ENCODE measurements around the gene TUT4. TPM values are rescaled to one million over a fixed set of nuclear protein-coding genes. Genes with fewer than 3 reads are reported as not detected.
"Not testable (repeated sequence)": the region's sequence is repeated elsewhere in the genome, so short reads cannot be mapped to it uniquely, and the experiment has no call there.

Gene TUT4
- total RNA-seq, 2 donors from 2014 or later, result 38.2 to 67.2 TPM

DNA sequence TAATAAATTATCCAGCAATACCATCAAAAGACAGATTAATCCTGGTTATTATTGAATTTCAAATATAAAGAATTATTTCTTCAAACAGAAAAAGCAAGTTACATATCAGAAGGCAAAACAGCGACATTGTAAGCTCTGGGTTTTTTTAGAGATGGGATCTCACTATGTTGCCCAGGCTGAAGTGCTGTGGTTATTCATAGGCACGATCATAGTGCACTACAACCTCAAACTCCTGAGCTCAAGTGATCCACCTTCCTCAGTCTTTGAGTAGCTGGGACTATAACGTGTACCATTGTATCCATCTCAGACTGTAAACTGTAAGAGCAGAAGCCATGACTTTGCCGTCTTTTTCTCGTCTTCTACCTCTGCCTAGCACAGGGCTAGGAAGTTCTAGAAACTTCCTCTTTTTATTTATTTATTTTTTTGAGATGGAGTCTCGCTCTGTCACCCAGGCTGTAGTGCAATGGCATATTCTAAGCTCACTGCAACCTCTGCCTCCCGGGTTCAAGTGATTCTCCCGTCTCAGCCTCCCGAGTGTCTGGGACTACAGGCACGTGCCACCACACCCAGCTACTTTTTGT, 29.3 kb upstream of the TUT4 start:
- Histone ChIP-seq H3K4me3 (no peak overlapping the region), H3K4me1 (ENCODE audit: control insufficient read depth in 1 of 2, low read depth in 2 of 2) (no peaks in the 10 kb centered on the region), H3K9me3 (no peaks in the 10 kb centered on the region), H3K27ac (no peak overlapping the region), H3K27me3 (replicated peaks; ENCODE audit: insufficient read depth) (no peaks in the 10 kb centered on the region), H3K36me3 (no peaks in the 10 kb centered on the region)
- DNase-seq (ENCODE audit: low spot score) (no peak), ATAC-seq (ENCODE audit: insufficient number of reproducible peaks, low FRiP score, low read depth) (no peak)
- TF ChIP-seq, protein P1, sequence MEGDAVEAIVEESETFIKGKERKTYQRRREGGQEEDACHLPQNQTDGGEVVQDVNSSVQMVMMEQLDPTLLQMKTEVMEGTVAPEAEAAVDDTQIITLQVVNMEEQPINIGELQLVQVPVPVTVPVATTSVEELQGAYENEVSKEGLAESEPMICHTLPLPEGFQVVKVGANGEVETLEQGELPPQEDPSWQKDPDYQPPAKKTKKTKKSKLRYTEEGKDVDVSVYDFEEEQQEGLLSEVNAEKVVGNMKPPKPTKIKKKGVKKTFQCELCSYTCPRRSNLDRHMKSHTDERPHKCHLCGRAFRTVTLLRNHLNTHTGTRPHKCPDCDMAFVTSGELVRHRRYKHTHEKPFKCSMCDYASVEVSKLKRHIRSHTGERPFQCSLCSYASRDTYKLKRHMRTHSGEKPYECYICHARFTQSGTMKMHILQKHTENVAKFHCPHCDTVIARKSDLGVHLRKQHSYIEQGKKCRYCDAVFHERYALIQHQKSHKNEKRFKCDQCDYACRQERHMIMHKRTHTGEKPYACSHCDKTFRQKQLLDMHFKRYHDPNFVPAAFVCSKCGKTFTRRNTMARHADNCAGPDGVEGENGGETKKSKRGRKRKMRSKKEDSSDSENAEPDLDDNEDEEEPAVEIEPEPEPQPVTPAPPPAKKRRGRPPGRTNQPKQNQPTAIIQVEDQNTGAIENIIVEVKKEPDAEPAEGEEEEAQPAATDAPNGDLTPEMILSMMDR (IDR thresholded peaks at IDR 0.05), result no peak

DNA sequence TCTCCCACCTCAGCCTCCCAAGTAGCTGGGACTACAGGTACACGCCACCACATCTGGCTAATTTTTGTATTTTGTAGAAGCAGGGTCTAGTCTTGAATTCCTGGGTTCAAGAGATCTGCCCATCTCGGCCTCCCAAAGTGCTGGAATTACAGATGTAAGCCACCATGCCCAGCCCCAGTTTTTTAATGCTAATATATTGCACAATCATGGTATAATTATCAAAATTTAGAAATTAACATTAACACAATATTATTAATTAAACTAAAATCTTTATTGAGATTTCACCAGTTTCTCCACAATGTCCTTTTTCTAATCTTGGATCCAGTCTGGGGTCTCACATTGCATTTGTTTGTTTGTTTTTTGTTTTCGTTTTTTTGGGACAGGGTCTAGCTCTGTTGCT, 27.4 kb upstream of the TUT4 start:
- Histone ChIP-seq H3K9me3 (no peaks in the 10 kb centered on the region), H3K27me3 (replicated peaks; ENCODE audit: insufficient read depth) (no peaks in the 10 kb centered on the region), H3K4me3 (no peak overlapping the region), H3K36me3 (no peaks in the 10 kb centered on the region), H3K4me1 (ENCODE audit: control insufficient read depth in 1 of 2, low read depth in 2 of 2) (no peaks in the 10 kb centered on the region), H3K27ac (no peak overlapping the region)
- DNase-seq (ENCODE audit: low spot score) (no peak), ATAC-seq (ENCODE audit: insufficient number of reproducible peaks, low FRiP score, low read depth) (no peak)
- TF ChIP-seq, protein P1 (IDR thresholded peaks at IDR 0.05), result no peak

DNA sequence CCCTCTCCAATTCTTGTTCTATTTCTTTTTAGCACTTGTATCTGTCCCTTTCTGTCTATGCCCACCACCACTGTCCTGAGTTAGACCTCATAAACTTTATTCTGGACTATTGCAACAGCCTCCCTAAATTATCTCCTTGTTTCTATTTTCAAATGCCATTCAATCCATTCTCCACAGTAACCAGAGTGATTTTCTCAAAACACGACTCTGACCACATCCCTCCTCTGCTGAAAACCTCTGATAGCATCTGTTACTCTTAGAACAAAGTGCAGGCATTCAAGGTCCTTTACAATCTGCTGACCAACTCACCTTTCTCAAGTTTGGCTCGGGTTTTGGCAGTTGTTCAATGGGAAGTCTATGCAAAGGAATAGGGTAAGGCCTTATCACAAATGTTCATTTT, 26.5 kb upstream of the TUT4 start:
- Histone ChIP-seq H3K27me3 (replicated peaks; ENCODE audit: insufficient read depth) (no peaks in the 10 kb centered on the region), H3K4me1 (ENCODE audit: control insufficient read depth in 1 of 2, low read depth in 2 of 2) (no peaks in the 10 kb centered on the region), H3K9me3 (no peaks in the 10 kb centered on the region), H3K4me3 (no peak overlapping the region), H3K27ac (no peak overlapping the region), H3K36me3 (no peaks in the 10 kb centered on the region)
- ATAC-seq (ENCODE audit: insufficient number of reproducible peaks, low FRiP score, low read depth) (no peak), DNase-seq (ENCODE audit: low spot score) (no peak)
- TF ChIP-seq, protein P1 (IDR thresholded peaks at IDR 0.05), result no peak

DNA sequence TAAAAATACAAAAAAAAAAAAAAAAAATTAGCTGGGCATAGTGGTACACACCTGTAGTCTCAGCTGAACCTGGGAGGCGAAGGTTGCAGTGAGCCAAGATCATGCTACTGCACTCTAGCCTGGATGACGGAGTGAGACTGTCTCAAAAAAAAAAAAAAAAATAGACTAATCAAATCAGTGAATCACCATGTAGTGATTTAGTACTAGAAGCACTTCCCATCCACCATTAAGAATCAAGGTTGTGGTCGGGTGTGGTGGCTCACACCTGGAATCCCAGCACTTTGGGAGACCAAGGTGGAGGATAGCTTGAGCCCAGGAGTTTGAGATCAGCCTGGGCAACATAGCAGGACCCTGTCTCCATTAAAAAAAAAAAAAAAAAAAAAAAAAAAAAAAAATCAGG, 25.2 kb upstream of the TUT4 start:
- not testable (repeated sequence) for H3K27me3 ChIP-seq (replicated peaks; ENCODE audit: insufficient read depth); H3K36me3 ChIP-seq; H3K4me1 ChIP-seq (ENCODE audit: control insufficient read depth in 1 of 2, low read depth in 2 of 2); H3K27ac ChIP-seq; DNase-seq (ENCODE audit: low spot score); ATAC-seq (ENCODE audit: insufficient number of reproducible peaks, low FRiP score, low read depth); H3K4me3 ChIP-seq; H3K9me3 ChIP-seq

DNA sequence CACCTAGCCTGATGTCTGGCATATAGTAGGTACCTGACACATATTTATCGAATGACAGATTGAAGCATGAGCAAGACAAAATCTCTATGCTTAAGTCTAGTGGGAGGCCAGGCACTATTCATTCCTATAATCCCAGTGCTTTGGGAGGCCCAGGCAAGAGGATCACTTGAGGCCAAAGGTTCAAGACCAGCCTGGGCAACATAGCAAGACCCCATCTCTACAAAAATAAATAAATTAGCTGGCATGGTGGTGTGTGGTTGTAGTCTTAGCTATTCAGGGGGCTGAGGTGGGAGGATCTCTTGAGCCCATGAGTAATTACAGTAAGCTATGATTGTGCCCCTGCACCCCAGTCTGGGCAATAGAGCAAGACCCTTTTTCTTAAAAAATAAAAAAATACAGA, 23.2 kb upstream of the TUT4 start:
- Histone ChIP-seq H3K27me3 (replicated peaks; ENCODE audit: insufficient read depth) (no peaks in the 10 kb centered on the region), H3K4me3 (no peak overlapping the region), H3K27ac (no peak overlapping the region), H3K9me3 (no peaks in the 10 kb centered on the region), H3K4me1 (ENCODE audit: control insufficient read depth in 1 of 2, low read depth in 2 of 2) (no peaks in the 10 kb centered on the region), H3K36me3 (no peaks in the 10 kb centered on the region)
- DNase-seq (ENCODE audit: low spot score) (no peak), ATAC-seq (ENCODE audit: insufficient number of reproducible peaks, low FRiP score, low read depth) (no peak)
- TF ChIP-seq, protein P1 (IDR thresholded peaks at IDR 0.05), result no peak

DNA sequence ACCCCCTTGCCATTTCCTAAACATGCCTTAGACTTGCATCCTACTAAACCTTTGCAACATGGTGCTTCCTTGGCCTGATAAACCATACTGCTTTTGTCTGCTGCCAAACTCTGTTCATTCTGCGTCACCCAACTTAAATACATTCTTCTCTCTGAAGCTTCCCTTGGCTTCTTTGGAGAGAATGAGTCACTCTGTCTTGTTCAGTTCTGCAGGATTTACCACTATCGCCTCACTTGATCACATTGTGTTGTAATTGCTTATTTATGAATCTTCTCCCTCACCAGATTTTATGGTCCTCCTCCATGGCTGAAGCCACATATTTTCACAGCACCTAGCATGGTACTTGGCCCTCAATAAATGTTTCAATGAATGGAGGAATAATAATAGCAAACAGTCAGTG, 21.7 kb upstream of the TUT4 start:
- H3K4me1 ChIP-seq (ENCODE audit: control insufficient read depth in 1 of 2, low read depth in 2 of 2), result no peaks in the 10 kb centered on the region
- H3K9me3 ChIP-seq, result no peaks in the 10 kb centered on the region
- no peak overlapping the region for H3K27ac ChIP-seq
- ATAC-seq (ENCODE audit: insufficient number of reproducible peaks, low FRiP score, low read depth) (no peak), DNase-seq (ENCODE audit: low spot score) (no peak)
- H3K4me3 ChIP-seq, result no peak overlapping the region
- H3K27me3 ChIP-seq (replicated peaks; ENCODE audit: insufficient read depth), result no peaks in the 10 kb centered on the region
- no peaks in the 10 kb centered on the region for H3K36me3 ChIP-seq
- TF ChIP-seq, protein P1 (IDR thresholded peaks at IDR 0.05), result no peak
